H1 (cell line): ENCODE results near the gene RFPL3. TPM values are rescaled to one million over a fixed set of nuclear protein-coding genes. Genes with fewer than 3 reads are reported as not detected.

ENCODE experiments used
- CTCF ChIA-PET: fragments of 300-600 bp; sonication (Branson Sonifier 250); formaldehyde crosslinking; loops from one replicate; lab custom pipeline; 2021; ENCODE audit not compliant: partially characterized antibody; lab: Charles Lee
- POLR2A ChIA-PET: fragments of 300-600 bp; sonication (Branson Sonifier 250); formaldehyde crosslinking; loops from one replicate; lab custom pipeline; 2021; ENCODE audit warnings: inconsistent platforms; ENCODE audit not compliant: partially characterized antibody; lab: Charles Lee
- DNase-seq, 2 experiments: peaks; one replicate each; pipeline versions ENCODE4 v3.0.0 to v3.0.0-alpha.2; 2010 to 2022; ENCODE audit warnings: low spot score in 2 of 2, low read depth in 1 of 2, mixed read lengths in 1 of 2
- FAIRE-seq: peaks from 2 replicates; lab custom pipeline; 2011; peaks lifted over from hg19 to GRCh38; lab: Jason Lieb, UNC
- H2AFZ ChIP-seq: 2 replicates; pipeline ENCODE4 v1.8.1; 2012; ENCODE audit warnings: low read length, inconsistent platforms
- H2AK5ac ChIP-seq: 2 replicates; pipeline ENCODE4 v1.6.1; 2013; ENCODE audit warnings: low read depth, low read length
- H2BK120ac ChIP-seq: replicated peaks from 2 replicates; pipeline ENCODE3; 2013; ENCODE audit warnings: low read depth, low read length, inconsistent platforms
- H2BK12ac ChIP-seq: 2 replicates; pipeline ENCODE4 v1.6.1; 2013; ENCODE audit warnings: low read depth, low read length
- H2BK15ac ChIP-seq: 2 replicates; pipeline ENCODE4 v1.6.1; 2013; ENCODE audit warnings: low read length
- H2BK20ac ChIP-seq: 2 replicates; pipeline ENCODE4 v1.6.1; 2013; ENCODE audit warnings: low read length
- H2BK5ac ChIP-seq: 2 replicates; pipeline ENCODE4 v1.6.1; 2013; ENCODE audit warnings: low read depth, low read length
- H3K14ac ChIP-seq: 2 replicates; pipeline ENCODE4 v1.6.1; 2013; ENCODE audit warnings: inconsistent platforms; ENCODE audit not compliant: insufficient read length
- H3K18ac ChIP-seq: 2 replicates; pipeline ENCODE4 v1.6.1; 2013; ENCODE audit warnings: low read length; ENCODE audit errors: extremely low read depth
- H3K23ac ChIP-seq: 2 replicates; pipeline ENCODE4 v1.6.1; 2013; ENCODE audit warnings: inconsistent platforms; ENCODE audit not compliant: insufficient read length
- H3K23me2 ChIP-seq: 2 replicates; pipeline ENCODE4 v1.6.1; 2013; ENCODE audit warnings: low read depth, low read length
- H3K27ac ChIP-seq: 2 replicates; pipeline ENCODE4 v1.6.1; 2011; ENCODE audit warnings: low read depth, low read length, inconsistent platforms
- H3K27me3 ChIP-seq, 4 experiments: replicated peaks in 1 of 4; 1 replicate in 1 of 4; 2 replicates in 3 of 4; pipeline versions ENCODE4 v1.6.1 to v1.8.1; 2011 to 2013; ENCODE audit warnings: low read length in 3 of 4, mild to moderate bottlenecking in 3 of 4, inconsistent platforms in 2 of 4, mixed read lengths in 2 of 4, moderate library complexity in 1 of 4; ENCODE audit not compliant: control insufficient read depth in 3 of 4, insufficient read depth in 3 of 4; ENCODE audit errors: extremely low read depth in 1 of 4
- H3K36me3 ChIP-seq, 4 experiments: 2 replicates each; pipeline versions ENCODE4 v1.6.1 to v1.8.1; 2011 to 2013; ENCODE audit warnings: mild to moderate bottlenecking in 4 of 4, low read length in 3 of 4, moderate library complexity in 2 of 4, control low read depth in 1 of 4, inconsistent platforms in 1 of 4; ENCODE audit not compliant: insufficient read depth in 4 of 4, control insufficient read depth in 2 of 4
- H3K4ac ChIP-seq: replicated peaks from 2 replicates; pipeline ENCODE3; 2013; ENCODE audit warnings: low read length, low read depth, mixed read lengths, inconsistent platforms; ENCODE audit not compliant: insufficient read length
- H3K4me1 ChIP-seq, 4 experiments: replicated peaks in 1 of 4; 1 replicate in 1 of 4; 2 replicates in 3 of 4; pipeline versions ENCODE4 v1.6.1 to v1.8.1; 2011 to 2013; ENCODE audit warnings: low read length in 3 of 4, inconsistent platforms in 2 of 4, mixed read lengths in 1 of 4; ENCODE audit not compliant: insufficient read depth in 4 of 4, control insufficient read depth in 3 of 4
- H3K4me2 ChIP-seq, 2 experiments: 2 replicates each; pipeline versions ENCODE4 v1.6.1 to v1.8.1; 2011 to 2013; ENCODE audit warnings: low read depth in 2 of 2, low read length in 2 of 2, control low read depth in 1 of 2, inconsistent platforms in 1 of 2, mild to moderate bottlenecking in 1 of 2; ENCODE audit not compliant: insufficient read depth in 1 of 2
- H3K4me3 ChIP-seq, 4 experiments: fragments of 200-600, 300-600 bp in 1 of 4; sonication (generic), shearing (Covaris generic), sonication (Bioruptor Twin) in 1 of 4; 2 replicates each; pipeline versions ENCODE4 v1.5.1 to v1.8.1; 2011 to 2016; ENCODE audit warnings: low read length in 4 of 4, low read depth in 3 of 4, control low read depth in 2 of 4, inconsistent platforms in 2 of 4, mild to moderate bottlenecking in 2 of 4, mixed read lengths in 1 of 4, moderate library complexity in 1 of 4; ENCODE audit not compliant: insufficient read depth in 2 of 4; ENCODE audit errors: extremely low read depth in 1 of 4
- H3K56ac ChIP-seq: replicated peaks from 2 replicates; pipeline ENCODE3; 2013; ENCODE audit warnings: low read depth, mild to moderate bottlenecking, mixed read lengths, low read length, inconsistent platforms; ENCODE audit not compliant: insufficient read length
- H3K79me1 ChIP-seq: 2 replicates; pipeline ENCODE4 v1.6.1; 2013; ENCODE audit warnings: low read depth, low read length, control low read depth
- H3K79me2 ChIP-seq, 2 experiments: 2 replicates each; pipeline versions ENCODE4 v1.6.1 to v1.8.1; 2012 to 2013; ENCODE audit warnings: low read length in 2 of 2, mild to moderate bottlenecking in 2 of 2, inconsistent platforms in 1 of 2; ENCODE audit not compliant: insufficient read depth in 2 of 2, control insufficient read depth in 1 of 2
- H3K9ac ChIP-seq, 4 experiments: replicated peaks in 1 of 4; 1 replicate in 1 of 4; 2 replicates in 3 of 4; pipeline versions ENCODE4 v1.6.1 to v1.8.1; 2011 to 2013; ENCODE audit warnings: low read depth in 3 of 4, low read length in 3 of 4, control low read depth in 2 of 4, mild to moderate bottlenecking in 2 of 4, moderate library complexity in 2 of 4, inconsistent platforms in 1 of 4; ENCODE audit errors: extremely low read depth in 1 of 4
- H3K9me3 ChIP-seq, 2 experiments: 2 replicates each; pipeline versions ENCODE4 v1.6.1 to v1.8.1; 2012 to 2013; ENCODE audit warnings: mild to moderate bottlenecking in 2 of 2, moderate library complexity in 2 of 2, control low read depth in 1 of 2, inconsistent platforms in 1 of 2, low read depth in 1 of 2, low read length in 1 of 2, mixed read lengths in 1 of 2; ENCODE audit not compliant: insufficient read depth in 2 of 2
- H4K20me1 ChIP-seq, 2 experiments: replicated peaks in 1 of 2; 2 replicates each; pipeline versions ENCODE3 to v1.8.1; 2011 to 2013; ENCODE audit warnings: inconsistent platforms in 2 of 2, low read length in 2 of 2, mild to moderate bottlenecking in 1 of 2; ENCODE audit not compliant: insufficient read depth in 2 of 2, control insufficient read depth in 1 of 2
- H4K5ac ChIP-seq: 2 replicates; pipeline ENCODE4 v1.6.1; 2013; ENCODE audit warnings: low read length, low read depth, mixed read lengths, inconsistent platforms; ENCODE audit not compliant: insufficient read length
- H4K8ac ChIP-seq: 2 replicates; pipeline ENCODE4 v1.8.0; 2013; ENCODE audit warnings: mild to moderate bottlenecking, moderate library complexity, low read length, inconsistent platforms; ENCODE audit not compliant: insufficient read depth; ENCODE audit errors: extremely low read depth
- H4K91ac ChIP-seq: replicated peaks from 2 replicates; pipeline ENCODE3; 2013; ENCODE audit warnings: low read length, mixed read lengths, inconsistent platforms; ENCODE audit not compliant: insufficient read length
- EGR1 ChIP-seq: IDR thresholded peaks from 2 replicates; pipeline ENCODE4 v1.6.1; 2011; ENCODE audit warnings: low read depth, low read length, borderline replicate concordance
- RFX5 ChIP-seq: IDR thresholded peaks from 2 replicates; pipeline ENCODE4 v1.6.1; 2011; ENCODE audit warnings: low read depth, low read length, improper control_type of control experiment, borderline replicate concordance
- WGBS, 2 experiments: shearing (Covaris generic) in 1 of 2; methylation state at CpG; one replicate each; pipeline versions ENCODE4 v1.1.6 to v1.1.7; 2013 to 2015; ENCODE audit warnings: low lambda C conversion rate in 2 of 2, mixed read lengths in 2 of 2, inconsistent platforms in 1 of 2, low coverage in 1 of 2, missing lambda C conversion rate in 1 of 2; ENCODE audit not compliant: insufficient replicate concordance in 2 of 2, insufficient coverage in 1 of 2, insufficient read length in 1 of 2; ENCODE audit errors: extremely low coverage in 1 of 2, missing lambda C conversion rate in 1 of 2; 5-methylcytosine and 5-hydroxymethylcytosine counted together
- polyA plus RNA-seq, 7 experiments: library from polyadenylated mRNA; depleted of rRNA in 3 of 7; stranded (reverse) in 5 of 7; unstranded in 2 of 7; fragments of >200 nt in 5 of 7; fragments of 200-250 nt in 2 of 7; gene quantifications; 1 replicate in 5 of 7; 2 replicates in 1 of 7; 4 replicates in 1 of 7; pipeline versions ENCODE4 v1.2.1 to v1.2.3, GENCODE V29; 2011 to 2013; ENCODE audit warnings: missing spikeins in 2 of 7, mixed read lengths in 2 of 7
- total RNA-seq: library from RNA; stranded (reverse); fragmentation: NEBNext Ultra II Directional; extraction: Animal tissue kit (Norgen Biotek cat#: 25700); gene quantifications from 2 replicates; pipeline ENCODE4 v1.2.1, GENCODE V29; 2021
- TF ChIP-seq, protein P1 (sequence below): IDR thresholded peaks from 2 replicates; pipeline ENCODE4 v1.6.1; 2012; ENCODE audit warnings: inconsistent platforms
- TF ChIP-seq, protein P2 (sequence below): IDR thresholded peaks from 2 replicates; pipeline ENCODE4 v1.6.1; 2012; ENCODE audit warnings: low read length, inconsistent platforms

Gene RFPL3
- total and polyA plus RNA-seq, 2 of the 8 experiments (the other 6 are each of a cell fraction or from before 2014, with no cell fraction given) = 0.08 to 0.24 TPM

DNA sequence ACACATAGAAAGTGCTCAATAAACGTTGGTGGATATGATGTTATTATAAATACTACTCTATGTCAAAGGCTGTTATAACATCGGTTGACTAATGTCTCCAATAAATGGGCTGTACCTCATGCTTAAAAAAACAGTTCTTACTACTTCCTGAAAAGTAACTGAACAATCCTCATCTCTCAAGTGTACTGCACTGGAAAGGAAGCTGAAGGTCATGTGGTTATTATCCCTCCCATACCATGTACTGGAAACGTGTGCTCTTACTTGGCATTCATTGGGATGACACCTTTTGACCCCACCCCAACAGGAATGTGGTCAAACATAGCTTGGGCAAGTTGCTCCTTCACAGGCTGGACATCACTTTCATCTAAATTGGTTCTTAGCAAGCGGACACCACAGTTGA is 43.8 kb downstream of the RFPL3 start:
- Histone ChIP-seq H3K4me1 (no peaks in the 10 kb centered on the region), H2BK15ac (no peak overlapping the region), H2AK5ac (no peak overlapping the region), H2BK5ac (no peak overlapping the region), H3K9ac (no peak overlapping the region), H2BK120ac (no peak overlapping the region), H4K20me1 (no peaks in the 10 kb centered on the region), H3K9me3 (no peaks in the 10 kb centered on the region), H3K4me3 (no peak overlapping the region), H3K79me1 (no peaks in the 10 kb centered on the region), H3K4ac (no peak overlapping the region), H3K14ac (no peak overlapping the region), H4K5ac (no peak overlapping the region), H3K36me3 (peaks cover 3 to 69% (median 48%) of the 10 kb centered on the region in 4 experiments), H3K23ac (no peak overlapping the region), H3K23me2 (no peaks in the 10 kb centered on the region), H4K8ac (no peak overlapping the region), H2BK12ac (no peak overlapping the region), H4K91ac (no peak overlapping the region), H2AFZ (no peak overlapping the region), H3K27me3 (no peaks in the 10 kb centered on the region), H3K18ac (no peak overlapping the region), H3K27ac (no peak overlapping the region), H2BK20ac (no peak overlapping the region), H3K4me2 (no peak overlapping the region), H3K56ac (no peak overlapping the region), H3K79me2 (no peaks in the 10 kb centered on the region)
- no peak for FAIRE-seq
- CTCF ChIA-PET = interaction anchor here (0.7 to 5.5 kb wide), 2 partner anchors 11 to 199 kb away, joined by 3 to 27 read pairs; no protein-coding TSS in a partner anchor
- no peak for TF ChIP-seq EGR1
- TF ChIP-seq RFX5 = no peak
- TF ChIP-seq, protein P1, sequence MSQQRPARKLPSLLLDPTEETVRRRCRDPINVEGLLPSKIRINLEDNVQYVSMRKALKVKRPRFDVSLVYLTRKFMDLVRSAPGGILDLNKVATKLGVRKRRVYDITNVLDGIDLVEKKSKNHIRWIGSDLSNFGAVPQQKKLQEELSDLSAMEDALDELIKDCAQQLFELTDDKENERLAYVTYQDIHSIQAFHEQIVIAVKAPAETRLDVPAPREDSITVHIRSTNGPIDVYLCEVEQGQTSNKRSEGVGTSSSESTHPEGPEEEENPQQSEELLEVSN = no peak
- TF ChIP-seq, protein P2, sequence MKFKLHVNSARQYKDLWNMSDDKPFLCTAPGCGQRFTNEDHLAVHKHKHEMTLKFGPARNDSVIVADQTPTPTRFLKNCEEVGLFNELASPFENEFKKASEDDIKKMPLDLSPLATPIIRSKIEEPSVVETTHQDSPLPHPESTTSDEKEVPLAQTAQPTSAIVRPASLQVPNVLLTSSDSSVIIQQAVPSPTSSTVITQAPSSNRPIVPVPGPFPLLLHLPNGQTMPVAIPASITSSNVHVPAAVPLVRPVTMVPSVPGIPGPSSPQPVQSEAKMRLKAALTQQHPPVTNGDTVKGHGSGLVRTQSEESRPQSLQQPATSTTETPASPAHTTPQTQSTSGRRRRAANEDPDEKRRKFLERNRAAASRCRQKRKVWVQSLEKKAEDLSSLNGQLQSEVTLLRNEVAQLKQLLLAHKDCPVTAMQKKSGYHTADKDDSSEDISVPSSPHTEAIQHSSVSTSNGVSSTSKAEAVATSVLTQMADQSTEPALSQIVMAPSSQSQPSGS = no peak
- POLR2A ChIA-PET = interaction anchor here (0.8 to 1.2 kb wide), 2 partner anchors 13 to 19 kb away, joined by 3 read pairs; no protein-coding TSS in a partner anchor
- WGBS, 2 experiments = 88% methylated on average over 4 of the region's 4 CpGs; no CpG with 5 or more reads in 1 of the 2 experiments
- no peak for DNase-seq
